HG03108 (cell line): ENCODE results near the gene KIAA0825.

Source experiments
- ATAC-seq: cut with Tn5 transposase; IDR thresholded peaks from one replicate; pipeline ENCODE4 v1.9.1; 2021; ENCODE audit warnings: moderate library complexity; ENCODE audit not compliant: unreplicated experiment

The KIAA0825 gene

GRCh38 chr5:94618493-94619328 lies at the start of gene KIAA0825, which contains the start of gene SLF1:
Gene KIAA0825, minus strand, starts transcription at chr5:94618604. Its CDS starts 81,478 bp downstream, at chr5:94537126.
Gene SLF1, plus strand, starts transcription at chr5:94618669. Its CDS starts 10,142 bp downstream, at chr5:94628811.
- peak; percentile 96 for ATAC-seq

- no peak for ATAC-seq
Observed at GRCh38 chr5:94667937-94668336, 49.5 kb upstream of the KIAA0825 start.

- no peak for ATAC-seq
Observed at GRCh38 chr5:94661086-94661485, 42.7 kb upstream of the KIAA0825 start.

- ATAC-seq = no peak
Observed at GRCh38 chr5:94660506-94660905, 42.1 kb upstream of the KIAA0825 start.

- ATAC-seq = no peak
Observed at GRCh38 chr5:94658272-94658671, 39.9 kb upstream of the KIAA0825 start.

- no peak for ATAC-seq
Observed at GRCh38 chr5:94649874-94650273, 31.5 kb upstream of the KIAA0825 start.

GRCh38 chr5:94646758-94647157 lies 28.4 kb upstream of the KIAA0825 start:
- ATAC-seq = no peak

- no peak for ATAC-seq
Observed at GRCh38 chr5:94645053-94645452, 26.6 kb upstream of the KIAA0825 start.

GRCh38 chr5:94640176-94640575 lies 21.8 kb upstream of the KIAA0825 start:
- ATAC-seq = no peak

- peak; percentile 100 for ATAC-seq
Observed at GRCh38 chr5:94632024-94632423, 13.6 kb upstream of the KIAA0825 start.

- no peak for ATAC-seq
Observed at GRCh38 chr5:94627191-94627590, 8.8 kb upstream of the KIAA0825 start.

- ATAC-seq = no peak
Observed at GRCh38 chr5:94623877-94624276, 5.5 kb upstream of the KIAA0825 start.

- no peak for ATAC-seq
Observed at GRCh38 chr5:94623011-94623410, 4.6 kb upstream of the KIAA0825 start.

- no peak for ATAC-seq
Observed at GRCh38 chr5:94621763-94622162, 3.4 kb upstream of the KIAA0825 start.

- no peak for ATAC-seq
Observed at GRCh38 chr5:94620256-94620655, 1.9 kb upstream of the KIAA0825 start.

GRCh38 chr5:94618029-94618492 lies 343 bp downstream of the KIAA0825 start:
- peak; percentile 30 for ATAC-seq

GRCh38 chr5:94615862-94616261 lies 2.5 kb downstream of the KIAA0825 start:
- ATAC-seq = no peak

GRCh38 chr5:94614156-94614805 lies 4.1 kb downstream of the KIAA0825 start:
- ATAC-seq = no peak

- ATAC-seq = no peak
Observed at GRCh38 chr5:94613583-94613982, 4.8 kb downstream of the KIAA0825 start.

GRCh38 chr5:94595281-94595840 lies 23.0 kb downstream of the KIAA0825 start:
- no peak for ATAC-seq

- peak; percentile 87 for ATAC-seq
Observed at GRCh38 chr5:94577466-94578245, 40.7 kb downstream of the KIAA0825 start.
